PFSK-1 (cell line): ENCODE measurements around the gene ROBO4.

Experiments
- POLR2AphosphoS5 ChIP-seq: IDR thresholded peaks from 2 replicates; pipeline ENCODE4 v1.6.1; 2012; ENCODE audit warnings: low read depth, mild to moderate bottlenecking, control low read depth, low read length, moderate library complexity
- REST ChIP-seq, 2 experiments: IDR thresholded peaks; 2 replicates each; pipeline versions ENCODE4 v1.6.1 to v1.8.0; 2011 to 2012; ENCODE audit warnings: low read depth in 2 of 2, low read length in 2 of 2, control low read depth in 1 of 2, inconsistent platforms in 1 of 2, mild to moderate bottlenecking in 1 of 2, moderate library complexity in 1 of 2; ENCODE audit not compliant: insufficient read depth in 1 of 2
- SIN3A ChIP-seq: IDR thresholded peaks from 2 replicates; pipeline ENCODE4 v1.6.1; 2012; ENCODE audit warnings: mild to moderate bottlenecking, low read length, moderate library complexity, borderline replicate concordance; ENCODE audit not compliant: insufficient read depth
- TAF1 ChIP-seq: IDR thresholded peaks from 2 replicates; pipeline ENCODE4 v1.6.1; 2012; ENCODE audit warnings: low read length, control low read depth, borderline replicate concordance; ENCODE audit not compliant: insufficient read depth

DNA sequence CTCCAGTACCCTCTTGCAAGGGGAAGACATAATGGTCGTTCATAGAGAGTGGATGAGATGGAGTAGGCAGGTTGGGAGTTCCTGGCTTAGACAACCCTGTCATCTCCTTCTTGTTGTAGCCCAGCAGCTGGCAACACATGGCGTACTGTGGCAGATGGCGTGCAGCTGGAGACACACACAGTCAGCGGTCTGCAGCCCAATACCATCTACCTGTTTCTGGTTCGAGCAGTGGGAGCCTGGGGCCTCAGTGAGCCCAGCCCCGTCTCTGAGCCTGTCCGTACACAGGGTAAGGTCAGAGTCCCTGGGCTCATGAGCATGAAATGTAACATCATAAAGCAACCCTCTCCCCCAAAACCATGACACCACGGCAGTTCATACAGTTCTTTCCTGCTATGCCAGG is 23.7 kb downstream of the ROBO4 start:
- TF ChIP-seq SIN3A (no peak), REST (IDR thresholded peaks at IDR 0.05; ENCODE audit: insufficient read depth in 1 of 2, low read depth in 2 of 2, low read length in 2 of 2) (no peak), POLR2AphosphoS5 (no peak), TAF1 (no peak)
